T-cell (primary cell): ENCODE measurements around the gene KSR1. TPM values are rescaled to one million over a fixed set of nuclear protein-coding genes. Genes with fewer than 3 reads are reported as not detected.
"Not testable (repeated sequence)": the region's sequence is repeated elsewhere in the genome, so short reads cannot be mapped to it uniquely, and the experiment has no call there.

Experiments used
- ATAC-seq, 4 experiments: fragments of 200-7000 bp in 3 of 4; fragments of 150-1000 bp in 1 of 4; cut with Tn5 transposase; replicated peaks in 1 of 4; 1 replicate in 3 of 4; 2 replicates in 1 of 4; pipeline ENCODE4 v1.10.0; 2021; ENCODE audit warnings: moderate library complexity in 3 of 4, mild to moderate bottlenecking in 2 of 4, moderate number of reproducible peaks in 1 of 4
- CTCF ChIA-PET, 2 donors: fragments of 300-600 bp; sonication (Branson Sonifier 250); formaldehyde crosslinking; loops; one replicate each; lab custom pipeline; 2022; ENCODE audit warnings: antibody characterized with exemption in 2 of 2; lab: Charles Lee
- POLR2A ChIA-PET, 2 donors: fragments of 300-600 bp; sonication (Branson Sonifier 250); formaldehyde crosslinking; loops; one replicate each; lab custom pipeline; 2022; ENCODE audit warnings: antibody characterized with exemption in 2 of 2; lab: Charles Lee
- DNase-seq, 35 experiments: peaks; one replicate each; pipeline versions ENCODE4 v3.0.0 to v3.0.0-alpha.2; 2013 to 2023
- H3K27ac ChIP-seq: one replicate; pipeline ENCODE4 v1.5.1; 2013; ENCODE audit warnings: low read length
- H3K27me3 ChIP-seq, 2 experiments: replicated peaks in 1 of 2; 1 replicate in 1 of 2; 2 replicates in 1 of 2; pipeline versions ENCODE4 v1.6.1 to v1.7.0; 2013; ENCODE audit warnings: low read length in 1 of 2, mixed read lengths in 1 of 2; ENCODE audit not compliant: control insufficient read depth in 2 of 2, insufficient read depth in 2 of 2; ENCODE audit errors: extremely low read depth in 1 of 2
- H3K36me3 ChIP-seq, 2 donors: 1 replicate in 1 of 2; 2 replicates in 1 of 2; pipeline versions ENCODE4 v1.6.1 to v1.7.0; 2013; ENCODE audit warnings: low read length in 1 of 2; ENCODE audit not compliant: control insufficient read depth in 2 of 2, insufficient read depth in 1 of 2; ENCODE audit errors: extremely low read depth in 1 of 2
- H3K4me1 ChIP-seq, 2 experiments: 1 replicate in 1 of 2; 2 replicates in 1 of 2; pipeline versions ENCODE4 v1.6.1 to v1.7.0; 2013; ENCODE audit warnings: low read length in 2 of 2, mixed read lengths in 1 of 2; ENCODE audit not compliant: insufficient read depth in 2 of 2, control insufficient read depth in 1 of 2; ENCODE audit errors: extremely low read depth in 1 of 2
- H3K4me3 ChIP-seq, 2 donors: 1 replicate in 1 of 2; 2 replicates in 1 of 2; pipeline versions ENCODE4 v1.5.1 to v1.7.0; 2013; ENCODE audit warnings: mild to moderate bottlenecking in 2 of 2, low read length in 1 of 2, moderate library complexity in 1 of 2; ENCODE audit not compliant: control insufficient read depth in 1 of 2; ENCODE audit errors: extremely low read depth in 1 of 2
- H3K9me3 ChIP-seq: 2 replicates; pipeline ENCODE4 v1.7.0; 2013
- H3K27ac Mint-ChIP-seq, 2 donors: one replicate each; pipeline ENCODE4 v1.8.0; 2020 to 2021; ENCODE audit warnings: mild to moderate bottlenecking in 2 of 2, mixed read lengths in 2 of 2
- H3K27me3 Mint-ChIP-seq, 2 donors: one replicate each; pipeline ENCODE4 v1.8.0; 2021 to 2022; ENCODE audit warnings: mixed read lengths in 2 of 2
- H3K36me3 Mint-ChIP-seq: one replicate; pipeline ENCODE4 v1.8.0; 2021; ENCODE audit warnings: mixed read lengths
- H3K4me1 Mint-ChIP-seq, 3 donors: one replicate each; pipeline ENCODE4 v1.8.0; 2020 to 2022; ENCODE audit warnings: mixed read lengths in 3 of 3, mild to moderate bottlenecking in 1 of 3
- H3K4me3 Mint-ChIP-seq, 3 donors: one replicate each; pipeline ENCODE4 v1.8.0; 2020 to 2022; ENCODE audit warnings: mild to moderate bottlenecking in 3 of 3, mixed read lengths in 3 of 3, moderate library complexity in 3 of 3
- H3K9me3 Mint-ChIP-seq, 3 donors: one replicate each; pipeline ENCODE4 v1.8.0; 2020 to 2022; ENCODE audit warnings: mixed read lengths in 3 of 3
- WGBS: methylation state at CpG from one replicate; pipeline ENCODE4 v1.1.5; 2013; ENCODE audit warnings: missing lambda C conversion rate; ENCODE audit not compliant: insufficient coverage; 5-methylcytosine and 5-hydroxymethylcytosine counted together
- total RNA-seq, 35 experiments: library from RNA in 6 of 35; stranded (reverse) in 6 of 35; fragments of 120-200 nt in 1 of 35; gene quantifications; one replicate each; pipeline versions ENCODE4 v1.2.1 to v1.2.4 and lab custom pipeline; 2013 to 2026

Gene KSR1
- total RNA-seq, 5 donors from 2014 or later (not counting 1 experiment from before 2014, with no cell fraction given) = 26.8 to 35.8 (median 27.6) TPM

- H3K27ac Mint-ChIP-seq, H3K9me3 ChIP-seq, DNase-seq, H3K4me1 Mint-ChIP-seq, CTCF ChIA-PET, H3K27ac ChIP-seq, H3K9me3 Mint-ChIP-seq, H3K27me3 ChIP-seq, ATAC-seq, H3K36me3 Mint-ChIP-seq, H3K36me3 ChIP-seq, H3K4me3 ChIP-seq, POLR2A ChIA-PET, H3K27me3 Mint-ChIP-seq, H3K4me3 Mint-ChIP-seq, H3K4me1 ChIP-seq: not testable (repeated sequence)
- WGBS = 39% methylated on average over 3 of the region's 6 CpGs
Observed at GRCh38 chr17:27671977-27672480, 215.8 kb downstream of the KSR1 start.

GRCh38 chr17:27674335-27674734 is 218.1 kb downstream of the KSR1 start:
- Mint-ChIP-seq H3K27ac (no peak overlapping the region), H3K9me3 (no peaks in the 10 kb centered on the region), H3K27me3 (peaks cover 4 to 8% of the 10 kb centered on the region in 2 donors), H3K4me3 (no peak overlapping the region), H3K4me1 (no peaks in the 10 kb centered on the region), H3K36me3 (no peaks in the 10 kb centered on the region)
- no peak overlapping the region for H3K4me3 ChIP-seq
- POLR2A ChIA-PET = no interaction called here
- peaks cover 0 to 7% of the 10 kb centered on the region in 2 experiments for H3K27me3 ChIP-seq
- no peaks in the 10 kb centered on the region for H3K9me3 ChIP-seq
- ATAC-seq (no peak), DNase-seq (no peak)
- 81% methylated on average over 5 of the region's 6 CpGs for WGBS
- H3K27ac ChIP-seq = no peak overlapping the region
- no peaks in the 10 kb centered on the region for H3K36me3 ChIP-seq
- CTCF ChIA-PET = no interaction called here
- no peaks in the 10 kb centered on the region for H3K4me1 ChIP-seq

Other genes with a start within 250 kb of the KSR1 start
- 100 to 1,000 TPM; 103 to 142 (median 115) TPM for gene WSB1, start 162.3 kb upstream of the KSR1 start, total RNA-seq
- 10 to 100 TPM; 17.8 to 53.3 (median 33.1) TPM for gene LGALS9, start 174.7 kb downstream of the KSR1 start, total RNA-seq